Measurements from ENCODE around the gene WWOX.

- TF ChIP-seq EZH2 (IDR thresholded peaks at IDR 0.05; ENCODE audit: low read depth) (no peak), CTCF (conservative IDR thresholded peaks at IDR 0.05) (no peak)
These were observed 561.3 kb downstream of the WWOX start for GRCh38 chr16:78660795-78661194.

All from PC-9 (cell line).